GM13977 (cell line): ENCODE measurements around the gene PTPRR.

Source experiments
- DNase-seq: peaks from one replicate; pipeline ENCODE4 v3.0.0; 2012; ENCODE audit warnings: low spot score
- CTCF ChIP-seq: IDR thresholded peaks from 2 replicates; pipeline ENCODE4 v1.5.1; 2012; ENCODE audit warnings: mild to moderate bottlenecking, control low read depth; ENCODE audit not compliant: insufficient read depth; ENCODE audit errors: extremely low read depth, missing control alignments
- in situ Hi-C: fragments of 300-500 bp; cut with MboI; formaldehyde crosslinking; loops from one replicate; pipeline ENCODE4 v1.12.0; 2022; ENCODE audit warnings: low sequenced_read_pairs, low pct_unique_long_range_greater_than_20kb, mixed read lengths, inconsistent platforms; ENCODE audit not compliant: unreplicated experiment

PTPRR gene

DNA sequence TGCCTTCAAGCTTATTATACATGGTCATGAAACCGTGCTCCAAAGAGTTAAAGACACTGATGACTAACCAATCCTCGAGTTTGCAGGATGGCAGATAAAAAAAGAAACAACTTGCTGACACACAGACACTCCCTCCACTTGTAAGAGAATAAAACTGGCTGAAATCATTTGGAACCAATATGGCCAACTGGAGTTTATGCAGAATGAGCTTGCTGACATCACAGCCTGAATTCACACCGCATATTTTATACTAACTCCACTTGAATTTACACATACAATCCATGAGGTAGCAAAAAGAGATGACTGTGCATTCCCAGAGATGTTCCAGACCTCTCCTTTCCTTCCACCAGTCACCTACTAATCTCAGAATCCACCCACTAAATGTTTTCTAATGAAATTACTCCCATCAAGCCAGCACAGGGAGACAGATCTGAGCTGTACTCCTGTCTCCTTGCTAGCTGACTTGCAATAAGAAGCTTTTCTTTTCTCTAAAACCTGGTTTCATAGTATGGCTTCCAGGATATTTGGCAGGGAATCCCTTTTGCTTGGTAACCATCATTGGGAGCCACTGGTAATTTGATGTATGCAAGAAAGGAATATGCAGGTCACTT lies 15.8 kb upstream of the PTPRR start:
- DNase-seq, result no peak

GRCh38 chr12:70933133-70933532 lies 12.6 kb upstream of the PTPRR start:
- no peak for TF ChIP-seq CTCF
- in situ Hi-C loops, result no loop called here
- no peak for DNase-seq

More for the DNA sequence above, 15.8 kb upstream of the PTPRR start:
- in situ Hi-C loops, result no loop called here
- TF ChIP-seq CTCF, result no peak

DNA sequence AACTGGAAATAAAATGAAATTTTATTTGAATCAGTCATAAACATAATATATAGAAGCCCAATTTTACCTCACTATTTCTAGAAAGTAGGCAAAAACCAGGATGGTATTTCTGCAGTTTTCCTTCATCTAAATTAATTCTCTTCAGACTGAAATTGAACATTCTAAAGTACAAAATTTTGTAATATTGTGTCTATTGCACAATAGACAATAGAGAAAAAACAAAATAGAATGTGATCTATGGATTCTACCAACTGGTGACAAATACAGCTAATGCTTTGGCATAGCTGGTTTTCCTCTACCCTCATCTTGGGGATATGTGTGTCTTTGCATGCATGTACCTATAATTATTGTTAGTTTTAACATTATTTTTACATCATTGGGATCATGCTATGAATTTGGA lies 8.5 kb upstream of the PTPRR start:
- TF ChIP-seq CTCF, result no peak
- in situ Hi-C loops, result no loop called here
- no peak for DNase-seq

- in situ Hi-C loops, result no loop called here
- DNase-seq, result no peak
- no peak for TF ChIP-seq CTCF
These were observed 7.5 kb upstream of the PTPRR start for GRCh38 chr12:70928071-70928470.

GRCh38 chr12:70927356-70927755 lies 6.8 kb upstream of the PTPRR start:
- no peak for TF ChIP-seq CTCF
- in situ Hi-C loops, result no loop called here
- DNase-seq, result no peak

- no peak for TF ChIP-seq CTCF
- in situ Hi-C loops, result no loop called here
- no peak for DNase-seq
These were observed 5.0 kb upstream of the PTPRR start for GRCh38 chr12:70925539-70925938.

GRCh38 chr12:70920891-70921290 lies 353 bp upstream of the PTPRR start:
- no peak for DNase-seq
- no peak for TF ChIP-seq CTCF
- in situ Hi-C loops, result no loop called here
